Breast epithelium (tissue), 4 donors: ENCODE results near the gene PCSK2. TPM values are rescaled to one million over a fixed set of nuclear protein-coding genes. Genes with fewer than 3 reads are reported as not detected.

Source experiments
- DNase-seq, 2 donors: peaks; one replicate each; pipeline ENCODE4 v3.0.0-alpha.2; 2019; ENCODE audit warnings: low spot score in 2 of 2
- H3K27ac ChIP-seq, 2 donors: fragments of 200-600 bp; sonication (generic) in 1 of 2; one replicate each; pipeline ENCODE4 v1.5.1; 2016 to 2019; ENCODE audit warnings: mild to moderate bottlenecking in 1 of 2
- H3K27me3 ChIP-seq, 2 donors: fragments of 200-600 bp; sonication (generic) in 1 of 2; one replicate each; pipeline versions ENCODE4 v1.5.1 to v1.6.0; 2017 to 2019; ENCODE audit warnings: control low read depth in 1 of 2, mild to moderate bottlenecking in 1 of 2
- H3K36me3 ChIP-seq: fragments of 200-600 bp; one replicate; pipeline ENCODE4 v1.5.1; 2019
- H3K4me1 ChIP-seq, 2 donors: fragments of 200-600 bp; sonication (generic); one replicate each; pipeline ENCODE4 v1.5.1; 2016 to 2019; ENCODE audit warnings: control low read depth in 1 of 2
- H3K4me3 ChIP-seq, 3 donors: fragments of 200-600 bp; sonication (generic); 1 replicate in 2 of 3; 2 replicates in 1 of 3; pipeline ENCODE4 v1.5.1; 2016 to 2019; ENCODE audit warnings: mild to moderate bottlenecking in 3 of 3, moderate library complexity in 2 of 3
- H3K9me3 ChIP-seq, 2 donors: fragments of 200-600 bp; sonication (generic) in 1 of 2; one replicate each; pipeline ENCODE4 v1.5.1; 2016 to 2019; ENCODE audit warnings: control low read depth in 1 of 2
- POLR2A ChIP-seq: fragments of 450-650 bp; IDR thresholded peaks from one replicate; pipeline ENCODE4 v1.6.1; 2016; ENCODE audit warnings: antibody characterized with exemption, mild to moderate bottlenecking, moderate library complexity
- POLR2AphosphoS5 ChIP-seq, 3 donors: sonication (generic); formaldehyde crosslinking; IDR thresholded peaks; one replicate each; pipeline ENCODE4 v1.6.1; 2017; ENCODE audit warnings: antibody characterized with exemption in 3 of 3
- intact Hi-C: fragments of 100-400 bp; cut with DNase I; formaldehyde crosslinking; loops from one replicate; pipeline ENCODE4 v1.15.1; 2023; ENCODE audit warnings: low total_unique reads
- total RNA-seq, 3 donors: library from RNA; depleted of rRNA; stranded (reverse); fragments of >200 nt; gene quantifications; one replicate each; pipeline ENCODE4 v1.1.0, GENCODE V29; 2016
- TF ChIP-seq, protein P1 (sequence below), 3 donors: fragments of 450-650 bp; IDR thresholded peaks; one replicate each; pipeline ENCODE4 v1.5.1; 2016 to 2017; ENCODE audit warnings: antibody characterized with exemption in 3 of 3, mild to moderate bottlenecking in 3 of 3, moderate library complexity in 3 of 3

PCSK2 gene
- total RNA-seq, 3 donors from 2014 or later: 0.16 TPM; not detected in 2

DNA sequence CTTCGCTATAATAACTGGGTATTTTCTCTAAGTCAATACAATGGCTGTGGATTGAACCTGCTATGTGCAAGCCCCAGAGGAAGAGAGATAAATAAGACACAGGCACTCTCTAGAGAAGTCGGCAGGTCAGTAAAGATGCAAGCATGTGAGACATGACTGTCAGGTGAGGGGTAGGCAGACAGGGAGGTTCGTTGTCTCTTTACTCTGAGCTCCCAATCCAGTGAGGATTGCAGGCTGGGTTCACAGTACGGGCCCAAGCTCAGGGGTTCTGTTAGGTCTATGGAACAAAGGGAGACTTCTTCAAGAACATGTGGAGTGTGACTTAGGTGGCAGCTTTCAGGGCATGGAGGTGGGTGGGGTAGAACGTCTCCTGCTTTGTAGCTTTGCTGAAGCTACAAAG, 147.2 kb downstream of the PCSK2 start:
- H3K27me3 ChIP-seq: no peaks in the 10 kb centered on the region
- TF ChIP-seq POLR2AphosphoS5 (IDR thresholded peaks at IDR 0.05): no peak

DNA sequence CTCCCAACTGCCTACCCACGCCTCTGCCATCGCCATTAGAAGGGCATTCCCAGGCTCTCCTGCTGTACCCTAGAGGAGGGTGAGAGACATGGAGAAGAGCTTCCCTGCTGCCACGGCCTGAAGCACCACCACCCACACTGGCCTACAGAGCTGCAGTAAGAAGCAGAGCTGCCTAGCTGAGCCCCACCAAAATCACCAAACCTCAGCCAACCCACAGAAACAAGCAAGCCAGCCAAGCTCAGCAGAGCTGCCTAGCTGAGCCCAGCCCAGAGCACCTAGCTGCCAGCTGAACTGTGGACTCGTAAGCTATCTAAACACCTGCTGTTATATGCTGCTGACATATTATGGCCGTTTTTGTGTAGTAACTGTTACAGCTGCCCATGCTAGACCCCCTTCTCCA, 149.2 kb downstream of the PCSK2 start:
- TF ChIP-seq, protein P1, sequence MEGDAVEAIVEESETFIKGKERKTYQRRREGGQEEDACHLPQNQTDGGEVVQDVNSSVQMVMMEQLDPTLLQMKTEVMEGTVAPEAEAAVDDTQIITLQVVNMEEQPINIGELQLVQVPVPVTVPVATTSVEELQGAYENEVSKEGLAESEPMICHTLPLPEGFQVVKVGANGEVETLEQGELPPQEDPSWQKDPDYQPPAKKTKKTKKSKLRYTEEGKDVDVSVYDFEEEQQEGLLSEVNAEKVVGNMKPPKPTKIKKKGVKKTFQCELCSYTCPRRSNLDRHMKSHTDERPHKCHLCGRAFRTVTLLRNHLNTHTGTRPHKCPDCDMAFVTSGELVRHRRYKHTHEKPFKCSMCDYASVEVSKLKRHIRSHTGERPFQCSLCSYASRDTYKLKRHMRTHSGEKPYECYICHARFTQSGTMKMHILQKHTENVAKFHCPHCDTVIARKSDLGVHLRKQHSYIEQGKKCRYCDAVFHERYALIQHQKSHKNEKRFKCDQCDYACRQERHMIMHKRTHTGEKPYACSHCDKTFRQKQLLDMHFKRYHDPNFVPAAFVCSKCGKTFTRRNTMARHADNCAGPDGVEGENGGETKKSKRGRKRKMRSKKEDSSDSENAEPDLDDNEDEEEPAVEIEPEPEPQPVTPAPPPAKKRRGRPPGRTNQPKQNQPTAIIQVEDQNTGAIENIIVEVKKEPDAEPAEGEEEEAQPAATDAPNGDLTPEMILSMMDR (IDR thresholded peaks at IDR 0.05): no peak
- TF ChIP-seq POLR2AphosphoS5 (IDR thresholded peaks at IDR 0.05) (no peak), POLR2A (no peak)
- Histone ChIP-seq H3K4me1 (no peaks in the 10 kb centered on the region), H3K36me3 (no peaks in the 10 kb centered on the region), H3K9me3 (no peaks in the 10 kb centered on the region), H3K27me3 (no peaks in the 10 kb centered on the region), H3K27ac (no peak overlapping the region), H3K4me3 (no peak overlapping the region)
- intact Hi-C loops: no loop called here
- no peak for DNase-seq

More for the DNA sequence above, 147.2 kb downstream of the PCSK2 start:
- intact Hi-C loops: no loop called here
- Histone ChIP-seq H3K9me3 (no peaks in the 10 kb centered on the region), H3K27ac (no peak overlapping the region), H3K4me3 (no peak overlapping the region), H3K36me3 (no peaks in the 10 kb centered on the region), H3K4me1 (no peaks in the 10 kb centered on the region)
- DNase-seq: no peak

DNA sequence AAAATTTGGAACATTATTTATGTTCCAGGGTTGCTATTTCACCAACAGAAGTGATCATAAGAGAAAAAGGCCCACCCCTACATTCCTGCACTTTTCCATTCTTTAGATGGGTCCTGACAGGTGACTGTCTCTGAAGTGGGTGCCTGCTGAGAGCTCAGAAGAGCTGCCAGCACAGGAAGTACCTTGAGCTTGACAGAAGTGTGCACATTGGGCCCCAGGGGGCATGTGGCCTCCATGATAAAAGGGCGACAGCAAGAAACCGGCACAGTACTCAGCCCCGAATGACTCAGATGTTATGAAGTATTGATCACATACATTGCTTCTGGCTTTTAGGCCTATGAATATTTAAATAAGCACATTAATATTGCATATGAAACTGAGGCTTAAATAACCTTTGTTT, 150.4 kb downstream of the PCSK2 start:
- Histone ChIP-seq H3K9me3 (no peaks in the 10 kb centered on the region), H3K4me3 (no peak overlapping the region), H3K27me3 (no peaks in the 10 kb centered on the region), H3K27ac (no peak overlapping the region), H3K36me3 (no peaks in the 10 kb centered on the region), H3K4me1 (no peaks in the 10 kb centered on the region)
- intact Hi-C loops: no loop called here
- TF ChIP-seq, protein P1 (IDR thresholded peaks at IDR 0.05): no peak
- DNase-seq: no peak

DNA sequence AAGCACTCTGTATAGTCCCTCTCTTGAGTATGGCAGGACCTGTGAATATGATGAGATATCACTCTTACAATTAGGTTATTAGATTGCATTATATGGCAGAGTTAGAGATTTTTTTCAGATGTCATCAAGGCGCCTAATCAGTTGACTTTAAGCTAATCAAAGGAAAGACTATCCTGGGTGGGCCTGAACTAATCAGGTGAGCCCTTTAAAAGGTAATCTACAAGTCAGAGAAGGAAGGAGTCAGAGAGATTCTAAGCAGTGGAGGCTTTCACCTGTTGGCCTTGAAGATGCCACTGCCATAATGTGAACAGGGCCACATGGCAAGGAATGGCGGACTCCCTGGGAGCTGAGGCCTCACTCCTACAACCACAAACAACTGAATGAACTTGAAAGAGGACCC, 152.8 kb downstream of the PCSK2 start:
- DNase-seq: no peak
- no peaks in the 10 kb centered on the region for H3K4me1 ChIP-seq
- no peak overlapping the region for H3K27ac ChIP-seq
- no peak for TF ChIP-seq POLR2A
- no peak for TF ChIP-seq POLR2AphosphoS5 (IDR thresholded peaks at IDR 0.05)
- TF ChIP-seq, protein P1 (IDR thresholded peaks at IDR 0.05): no peak
- no peaks in the 10 kb centered on the region for H3K9me3 ChIP-seq
- no peaks in the 10 kb centered on the region for H3K36me3 ChIP-seq
- intact Hi-C loops: no loop called here
- no peak overlapping the region for H3K4me3 ChIP-seq
- no peaks in the 10 kb centered on the region for H3K27me3 ChIP-seq

DNA sequence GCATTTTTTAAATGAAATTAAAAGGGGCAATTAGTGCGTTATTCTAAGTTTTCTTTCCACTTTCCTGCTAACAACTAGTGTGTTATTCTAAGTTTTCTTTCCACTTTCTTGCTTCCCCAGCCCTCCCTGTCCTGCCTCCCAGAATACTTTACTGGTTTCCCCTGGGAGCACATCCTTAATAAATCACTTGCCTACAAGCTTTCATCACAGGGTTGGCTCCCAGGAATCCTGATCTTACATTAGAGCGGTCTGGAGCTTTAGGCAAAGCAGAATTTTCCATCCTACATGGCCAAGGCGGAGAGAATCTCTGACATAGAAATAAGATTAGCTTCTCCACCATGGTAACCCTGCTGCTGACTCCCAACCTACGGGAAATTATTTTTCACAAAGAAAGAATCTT, 154.0 kb downstream of the PCSK2 start:
- no peak for TF ChIP-seq POLR2A
- TF ChIP-seq, protein P1 (IDR thresholded peaks at IDR 0.05): no peak
- no peak for TF ChIP-seq POLR2AphosphoS5 (IDR thresholded peaks at IDR 0.05)
- no peak for DNase-seq
- Histone ChIP-seq H3K27me3 (no peaks in the 10 kb centered on the region), H3K4me1 (no peaks in the 10 kb centered on the region), H3K36me3 (no peaks in the 10 kb centered on the region), H3K27ac (no peak overlapping the region), H3K4me3 (no peak overlapping the region), H3K9me3 (no peaks in the 10 kb centered on the region)
- intact Hi-C loops: no loop called here

DNA sequence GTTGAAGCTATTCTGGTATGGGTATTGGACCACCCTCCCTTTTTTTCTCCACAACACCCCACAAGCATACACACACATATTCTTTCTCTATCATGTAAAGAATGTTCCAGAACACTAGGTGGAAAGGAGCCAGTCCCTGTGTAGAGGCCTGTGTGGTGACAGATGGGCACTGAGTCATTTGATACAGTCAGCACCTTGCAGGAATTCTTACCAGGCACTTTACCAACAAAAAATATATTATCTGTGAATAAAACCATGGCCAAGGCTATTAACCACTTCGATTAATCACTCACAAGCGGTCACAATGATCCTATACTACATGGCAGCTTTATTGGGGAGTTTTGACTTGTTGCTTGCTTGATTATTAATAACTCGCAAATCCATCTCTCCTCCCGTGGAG, 154.9 kb downstream of the PCSK2 start:
- Histone ChIP-seq H3K27ac (no peak overlapping the region), H3K27me3 (no peaks in the 10 kb centered on the region), H3K9me3 (no peaks in the 10 kb centered on the region), H3K4me1 (no peaks in the 10 kb centered on the region), H3K4me3 (no peak overlapping the region), H3K36me3 (no peaks in the 10 kb centered on the region)
- TF ChIP-seq, protein P1 (IDR thresholded peaks at IDR 0.05): no peak
- TF ChIP-seq POLR2AphosphoS5 (IDR thresholded peaks at IDR 0.05): no peak
- no peak for TF ChIP-seq POLR2A
- intact Hi-C loops: no loop called here
- DNase-seq: no peak
